ENCODE results near the gene SLC7A9. TPM values are rescaled to one million over a fixed set of nuclear protein-coding genes. Genes with fewer than 3 reads are reported as not detected.

The SLC7A9 gene
- total and polyA plus RNA-seq, 2 of the 13 experiments (the other 11 are each of a cell fraction or from before 2014, with no cell fraction given), result 4.7 to 8.3 TPM

GRCh38 chr19:32869966-32870573 is 503 bp upstream of the SLC7A9 start (continued):
- TF ChIP-seq PBX2 (CRISPR knock-in tag; IDR thresholded peaks at IDR 0.05), result no peak
- no peak for TF ChIP-seq GATA4 (IDR thresholded peaks at IDR 0.05; ENCODE audit: borderline replicate concordance, low read depth)
- TF ChIP-seq ZNF512B (CRISPR knock-in tag; IDR thresholded peaks at IDR 0.05; ENCODE audit: borderline replicate concordance), result peak; percentile 94; the same call in 1 of the 2 replicates
- no peak for TF ChIP-seq ZNF24 (IDR thresholded peaks at IDR 0.05)
- no peak for TF ChIP-seq ZSCAN20 (CRISPR knock-in tag; IDR thresholded peaks at IDR 0.05; ENCODE audit: borderline replicate concordance)
- no peak for TF ChIP-seq ZNF646 (CRISPR knock-in tag; IDR thresholded peaks at IDR 0.05)
- 0 out of 2 replicates have a peak, but pooled peaks have one; percentile 60 for TF ChIP-seq ZNF616 (CRISPR knock-in tag; IDR thresholded peaks at IDR 0.05; ENCODE audit: low read depth)
- TF ChIP-seq ARHGAP35 (CRISPR knock-in tag; IDR thresholded peaks at IDR 0.05; ENCODE audit: borderline replicate concordance), result no peak
- TF ChIP-seq ZNF468 (CRISPR knock-in tag; IDR thresholded peaks at IDR 0.05), result no peak
- no peak for TF ChIP-seq UBTF (CRISPR knock-in tag; IDR thresholded peaks at IDR 0.05)
- TF ChIP-seq KDM1A (CRISPR knock-in tag; IDR thresholded peaks at IDR 0.05), result no peak
- TF ChIP-seq ZNF337 (CRISPR knock-in tag; IDR thresholded peaks at IDR 0.05; ENCODE audit: borderline replicate concordance, low read depth), result no peak
- TF ChIP-seq BCLAF1 (IDR thresholded peaks at IDR 0.05), result no peak
